ENCODE data around the gene FMNL1.

DNA sequence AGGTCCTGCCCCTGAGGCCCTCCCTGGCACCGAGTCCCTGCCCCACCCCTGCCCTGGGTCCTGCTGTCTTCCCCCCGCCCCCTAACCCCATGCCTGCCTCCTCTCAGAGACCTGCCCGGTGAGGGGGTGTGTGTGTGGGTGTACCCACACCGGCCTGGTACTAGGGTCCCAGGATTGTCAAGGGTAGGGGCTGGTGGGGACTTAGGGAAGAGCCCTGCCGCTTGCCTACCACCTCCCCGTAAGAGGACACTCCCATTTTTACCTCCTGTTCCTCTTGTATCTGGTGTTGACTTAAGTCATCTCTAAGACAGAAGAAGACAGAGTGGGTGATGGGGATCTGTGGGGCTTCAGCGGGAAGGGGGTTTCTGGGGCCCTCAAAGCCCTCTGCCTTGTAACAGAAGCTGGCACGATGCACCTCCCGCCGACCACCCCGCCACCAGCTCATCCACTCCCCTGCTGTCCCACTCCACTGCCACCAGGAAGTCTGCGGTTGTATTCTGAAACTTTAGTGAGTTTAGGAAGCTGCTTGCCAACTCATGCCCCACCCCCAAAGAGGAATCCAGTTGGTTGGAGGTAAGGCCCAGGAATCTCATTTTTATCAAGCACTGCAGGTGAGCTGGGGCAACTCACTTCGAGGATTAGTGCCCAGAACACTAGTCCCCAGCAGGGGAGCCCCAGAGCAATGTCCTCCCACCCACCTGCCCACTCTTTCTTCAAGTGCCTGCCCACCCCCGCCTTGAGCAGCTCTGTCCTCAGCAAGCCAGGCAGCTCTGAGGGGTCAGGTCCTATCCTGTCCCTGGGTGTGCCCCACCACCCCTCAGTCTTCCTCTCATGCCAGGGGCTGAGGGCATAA, 34.7 kb downstream of the FMNL1 start:
- TF ChIP-seq POLR2A (IDR thresholded peaks at IDR 0.05) = no peak
- TF ChIP-seq, protein P1, sequence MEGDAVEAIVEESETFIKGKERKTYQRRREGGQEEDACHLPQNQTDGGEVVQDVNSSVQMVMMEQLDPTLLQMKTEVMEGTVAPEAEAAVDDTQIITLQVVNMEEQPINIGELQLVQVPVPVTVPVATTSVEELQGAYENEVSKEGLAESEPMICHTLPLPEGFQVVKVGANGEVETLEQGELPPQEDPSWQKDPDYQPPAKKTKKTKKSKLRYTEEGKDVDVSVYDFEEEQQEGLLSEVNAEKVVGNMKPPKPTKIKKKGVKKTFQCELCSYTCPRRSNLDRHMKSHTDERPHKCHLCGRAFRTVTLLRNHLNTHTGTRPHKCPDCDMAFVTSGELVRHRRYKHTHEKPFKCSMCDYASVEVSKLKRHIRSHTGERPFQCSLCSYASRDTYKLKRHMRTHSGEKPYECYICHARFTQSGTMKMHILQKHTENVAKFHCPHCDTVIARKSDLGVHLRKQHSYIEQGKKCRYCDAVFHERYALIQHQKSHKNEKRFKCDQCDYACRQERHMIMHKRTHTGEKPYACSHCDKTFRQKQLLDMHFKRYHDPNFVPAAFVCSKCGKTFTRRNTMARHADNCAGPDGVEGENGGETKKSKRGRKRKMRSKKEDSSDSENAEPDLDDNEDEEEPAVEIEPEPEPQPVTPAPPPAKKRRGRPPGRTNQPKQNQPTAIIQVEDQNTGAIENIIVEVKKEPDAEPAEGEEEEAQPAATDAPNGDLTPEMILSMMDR (IDR thresholded peaks at IDR 0.05) = no peak
- no peak for TF ChIP-seq POLR2AphosphoS5 (IDR thresholded peaks at IDR 0.05)
- TF ChIP-seq EP300 (IDR thresholded peaks at IDR 0.05) = no peak

Measured in stomach (tissue), 4 donors.